AG04450 (cell line): ENCODE results near the gene TMEM62. TPM values are rescaled to one million over a fixed set of nuclear protein-coding genes. Genes with fewer than 3 reads are reported as not detected.

Experiments used
- CTCF ChIA-PET: fragments of 300-600, 350-600 bp; formaldehyde crosslinking; extraction: SDS; loops from one replicate; lab custom pipeline; 2022; ENCODE audit warnings: antibody characterized with exemption, inconsistent platforms; lab: Charles Lee
- POLR2A ChIA-PET: fragments of 350-600 bp; formaldehyde crosslinking; extraction: SDS; loops from one replicate; lab custom pipeline; 2021; ENCODE audit warnings: antibody characterized with exemption, inconsistent platforms; lab: Yijun Ruan, JAX
- DNase-seq: peaks from one replicate; pipeline ENCODE4 v3.0.0-alpha.2; 2011; ENCODE audit warnings: low read depth, low spot score
- H3K27ac ChIP-seq: one replicate; pipeline ENCODE4 v1.5.1; 2012; ENCODE audit warnings: low read depth, low read length, control low read depth
- H3K27me3 ChIP-seq: one replicate; pipeline ENCODE4 v1.6.0; 2012; ENCODE audit warnings: low read length; ENCODE audit not compliant: control insufficient read depth, insufficient read depth
- H3K4me3 ChIP-seq: 2 replicates; pipeline ENCODE4 v1.5.1; 2011; ENCODE audit warnings: mild to moderate bottlenecking, low read depth, low read length, control low read depth
- H3K9me3 ChIP-seq: 2 replicates; pipeline ENCODE4 v1.5.1; 2012; ENCODE audit warnings: low read length; ENCODE audit not compliant: control insufficient read depth, insufficient read depth
- polyA plus RNA-seq: library from polyadenylated mRNA; depleted of rRNA; stranded (reverse); fragments of >200 nt; gene quantifications from 2 replicates; pipeline ENCODE4 v1.2.3, GENCODE V29; 2011
- TF ChIP-seq, protein P1 (sequence below): IDR thresholded peaks from 2 replicates; pipeline ENCODE4 v1.5.1; 2011; ENCODE audit warnings: low read depth, low read length, control low read depth, inconsistent platforms

The TMEM62 gene
- polyA plus RNA-seq, 1 experiment = 4.3 TPM

DNA sequence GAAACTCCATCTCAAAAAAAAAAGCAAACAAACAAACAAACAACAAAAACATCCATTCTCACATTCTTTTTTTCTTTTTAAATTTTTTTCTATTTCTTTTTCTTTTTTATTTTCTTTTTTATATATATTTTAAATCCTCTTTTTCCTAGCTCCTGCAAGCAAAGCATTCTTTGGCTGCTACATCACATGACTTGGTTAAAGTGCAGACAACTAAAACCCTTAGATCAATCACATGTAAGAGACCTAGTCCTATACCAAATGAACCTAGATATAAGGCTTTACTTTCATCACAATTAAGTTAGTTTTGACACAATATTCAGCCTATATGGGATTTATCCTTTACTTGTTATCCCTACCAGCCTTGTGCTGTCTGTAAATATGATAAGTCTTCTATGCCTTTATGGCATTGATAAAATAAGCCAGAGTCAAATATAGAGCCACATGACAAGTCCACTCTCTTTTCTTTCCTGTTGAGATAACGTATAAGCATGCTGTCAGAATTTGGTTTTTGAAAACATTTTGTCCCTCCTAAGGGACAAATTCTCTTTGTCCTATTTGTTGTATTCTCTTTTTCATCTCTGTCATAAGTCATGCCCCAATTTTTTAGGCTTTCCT is 38.9 kb upstream of the TMEM62 start:
- TF ChIP-seq, protein P1, sequence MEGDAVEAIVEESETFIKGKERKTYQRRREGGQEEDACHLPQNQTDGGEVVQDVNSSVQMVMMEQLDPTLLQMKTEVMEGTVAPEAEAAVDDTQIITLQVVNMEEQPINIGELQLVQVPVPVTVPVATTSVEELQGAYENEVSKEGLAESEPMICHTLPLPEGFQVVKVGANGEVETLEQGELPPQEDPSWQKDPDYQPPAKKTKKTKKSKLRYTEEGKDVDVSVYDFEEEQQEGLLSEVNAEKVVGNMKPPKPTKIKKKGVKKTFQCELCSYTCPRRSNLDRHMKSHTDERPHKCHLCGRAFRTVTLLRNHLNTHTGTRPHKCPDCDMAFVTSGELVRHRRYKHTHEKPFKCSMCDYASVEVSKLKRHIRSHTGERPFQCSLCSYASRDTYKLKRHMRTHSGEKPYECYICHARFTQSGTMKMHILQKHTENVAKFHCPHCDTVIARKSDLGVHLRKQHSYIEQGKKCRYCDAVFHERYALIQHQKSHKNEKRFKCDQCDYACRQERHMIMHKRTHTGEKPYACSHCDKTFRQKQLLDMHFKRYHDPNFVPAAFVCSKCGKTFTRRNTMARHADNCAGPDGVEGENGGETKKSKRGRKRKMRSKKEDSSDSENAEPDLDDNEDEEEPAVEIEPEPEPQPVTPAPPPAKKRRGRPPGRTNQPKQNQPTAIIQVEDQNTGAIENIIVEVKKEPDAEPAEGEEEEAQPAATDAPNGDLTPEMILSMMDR = no peak
- POLR2A ChIA-PET = interaction anchor here (0.7 kb wide), 1 partner anchor 44 kb away, joined by 5 read pairs; no protein-coding TSS in a partner anchor
- no peak for DNase-seq
- CTCF ChIA-PET = interaction anchor here (1.0 kb wide), 1 partner anchor 12 kb away, joined by 4 read pairs; the partner anchor contains the start of gene UBR1
- no peaks in the 10 kb centered on the region for H3K27me3 ChIP-seq
- no peak overlapping the region for H3K4me3 ChIP-seq
- H3K9me3 ChIP-seq = no peaks in the 10 kb centered on the region
- no peak overlapping the region for H3K27ac ChIP-seq

DNA sequence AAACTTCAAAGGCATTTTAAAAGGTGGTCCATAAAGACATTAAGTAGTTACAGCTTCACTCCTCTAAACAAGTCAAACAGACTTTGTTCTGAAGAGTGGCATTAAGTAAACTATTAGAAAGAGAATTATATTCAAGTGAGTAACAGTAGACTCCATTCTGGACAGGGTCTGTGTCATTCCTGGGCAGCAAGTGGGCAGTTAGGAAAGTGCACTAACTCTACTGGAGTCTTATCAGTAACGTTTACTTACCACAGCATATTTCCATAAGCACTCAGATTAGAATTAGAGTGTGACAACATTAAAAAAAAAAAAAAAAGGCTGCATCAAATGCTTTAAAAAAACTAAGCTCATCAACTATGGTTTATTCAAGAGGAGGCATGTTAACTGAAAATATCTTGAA is 38.1 kb upstream of the TMEM62 start:
- ChIA-PET CTCF (interaction anchor here (0.7 to 1.1 kb wide), 3 partner anchors 11 to 180 kb away, joined by 3 to 4 read pairs (median 3); partner anchors contain the start of gene UBR1), POLR2A (interaction anchor here (0.6 kb wide), 1 partner anchor 139 kb away, joined by 5 read pairs; no protein-coding TSS in a partner anchor)
- TF ChIP-seq, protein P1 = no peak
- Histone ChIP-seq H3K9me3 (no peaks in the 10 kb centered on the region), H3K4me3 (no peak overlapping the region), H3K27ac (no peak overlapping the region), H3K27me3 (no peaks in the 10 kb centered on the region)
- DNase-seq = no peak

DNA sequence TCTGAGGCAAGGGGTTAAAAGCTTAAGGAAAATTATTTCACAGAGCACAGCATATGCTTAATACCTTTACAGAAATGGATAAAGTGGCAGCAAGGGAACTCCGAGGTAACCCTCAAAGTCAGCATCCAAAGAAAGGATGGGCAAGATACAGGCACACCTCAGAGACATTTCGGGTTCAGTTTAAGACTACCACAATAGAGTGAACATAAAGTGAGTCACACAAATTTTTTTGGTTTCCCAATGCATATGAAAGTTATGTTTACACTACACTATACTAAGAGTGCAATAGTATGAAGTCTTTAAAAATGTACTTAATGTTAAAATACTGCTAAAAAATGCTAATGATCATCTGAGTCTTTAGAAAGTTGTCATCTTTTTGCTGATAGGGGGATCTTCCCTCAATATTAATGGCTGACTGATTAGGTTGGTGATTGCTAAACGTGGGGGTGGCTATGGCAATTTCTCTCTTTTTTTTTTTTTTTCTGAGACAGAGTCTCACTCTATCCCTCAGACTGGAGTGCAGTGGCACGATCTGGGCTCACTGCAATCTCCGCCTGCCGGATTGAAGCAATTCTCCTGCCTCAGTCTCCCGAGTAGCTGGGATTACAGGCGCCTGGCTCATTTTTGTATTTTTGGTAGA is 37.6 kb upstream of the TMEM62 start:
- TF ChIP-seq, protein P1 = no peak
- CTCF ChIA-PET = interaction anchor here (0.7 to 1.1 kb wide), 3 partner anchors 11 to 179 kb away, joined by 3 to 4 read pairs (median 3); partner anchors contain the start of gene UBR1
- Histone ChIP-seq H3K9me3 (no peaks in the 10 kb centered on the region), H3K27me3 (no peaks in the 10 kb centered on the region), H3K4me3 (no peak overlapping the region), H3K27ac (peak overlapping the region; percentile 40)
- POLR2A ChIA-PET = interaction anchor here (0.6 kb wide), 1 partner anchor 140 kb away, joined by 5 read pairs; no protein-coding TSS in a partner anchor
- no peak for DNase-seq

DNA sequence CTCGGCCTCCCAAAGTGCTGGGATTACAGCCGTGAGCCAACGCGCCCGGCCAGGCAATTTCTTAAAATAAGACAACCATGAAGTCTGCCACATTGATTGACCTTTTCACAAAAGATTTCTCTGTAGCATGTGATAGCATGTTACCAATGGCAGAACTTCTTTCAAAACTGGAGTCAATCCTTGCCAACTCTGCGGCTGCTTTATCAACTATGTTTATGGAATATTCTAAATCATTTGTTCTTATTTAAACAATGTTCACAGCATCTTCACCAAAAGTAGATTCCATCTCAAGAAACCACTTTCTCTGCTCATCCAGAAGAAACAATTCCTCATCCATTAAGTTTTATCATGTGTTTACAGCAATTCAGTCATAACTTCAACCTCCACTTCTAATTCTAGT is 37.0 kb upstream of the TMEM62 start:
- H3K4me3 ChIP-seq = no peak overlapping the region
- no peak for DNase-seq
- TF ChIP-seq, protein P1 = no peak
- ChIA-PET CTCF (no interaction called here), POLR2A (interaction anchor here (0.6 kb wide), 1 partner anchor 25 kb away, joined by 3 read pairs; no protein-coding TSS in a partner anchor)
- no peaks in the 10 kb centered on the region for H3K9me3 ChIP-seq
- H3K27ac ChIP-seq = peak overlapping the region; percentile 40
- H3K27me3 ChIP-seq = no peaks in the 10 kb centered on the region
